Thyroid gland (tissue), 4 donors: ENCODE measurements around the gene GLYATL3.

ENCODE experiments used
- CTCF ChIP-seq, 6 experiments: fragments of 200-600 bp in 3 of 6; fragments of 450-650 bp in 3 of 6; sonication (generic) in 3 of 6; IDR thresholded peaks; one replicate each; pipeline ENCODE4 v1.5.1; 2016 to 2019; ENCODE audit warnings: antibody characterized with exemption in 6 of 6, mild to moderate bottlenecking in 2 of 6, inconsistent platforms in 1 of 6, moderate library complexity in 1 of 6
- POLR2A ChIP-seq, 2 donors: fragments of 450-650 bp; IDR thresholded peaks; one replicate each; pipeline ENCODE4 v1.6.1; 2017; ENCODE audit warnings: antibody characterized with exemption in 2 of 2, mild to moderate bottlenecking in 2 of 2, moderate library complexity in 1 of 2

GRCh38 chr6:49557177-49557576 lies 57.5 kb downstream of the GLYATL3 start:
- TF ChIP-seq CTCF (IDR thresholded peaks at IDR 0.05), result no peak
- no peak for TF ChIP-seq POLR2A (IDR thresholded peaks at IDR 0.05)
